Measurements from ENCODE around the gene OARD1. TPM values are rescaled to one million over a fixed set of nuclear protein-coding genes. Genes with fewer than 3 reads are reported as not detected.
A peak's percentile ranks its signal among the peaks of the same experiment; 100 is the strongest.

Gene OARD1
- total RNA-seq, 1 experiment from 2014 or later: 35.0 TPM

- POLR2A ChIA-PET (ENCODE audit: unreplicated experiment): no interaction called here
- TF ChIP-seq CTCF (conservative IDR thresholded peaks at IDR 0.05) (no peak), EZH2 (IDR thresholded peaks at IDR 0.05; ENCODE audit: low read depth) (no peak)
- no peaks in the 10 kb centered on the region for H3K27me3 ChIP-seq (ENCODE audit: insufficient read depth, low read depth)
- peaks cover 34% of the 10 kb centered on the region for H3F3A ChIP-seq (ENCODE audit: insufficient read depth, low read depth)
- peaks cover 11% of the 10 kb centered on the region for H3K36me3 ChIP-seq (ENCODE audit: low read depth)
- intact Hi-C loops (cut with micrococcal nuclease; ENCODE audit: unreplicated experiment): loop anchor here (5.0 kb wide), 1 partner anchor 1871 kb away; no protein-coding TSS in a partner anchor
- DNase-seq: peak; percentile 72 to 79
- peaks cover 25% of the 10 kb centered on the region for H4K20me1 ChIP-seq (ENCODE audit: insufficient read depth)
- H3K9me2 ChIP-seq (ENCODE audit: insufficient read depth): no peaks in the 10 kb centered on the region
- H3K4me1 ChIP-seq (replicated peaks; ENCODE audit: insufficient read depth): peaks cover 32% of the 10 kb centered on the region
- H3K4me3 ChIP-seq: peak overlapping the region; percentile 82
- H3K9me3 ChIP-seq (ENCODE audit: insufficient read depth, low read depth): no peaks in the 10 kb centered on the region
- CTCF ChIA-PET: interaction anchor here (0.7 to 1.0 kb wide), 2 partner anchors 76 to 975 kb away, joined by 4 read pairs; no protein-coding TSS in a partner anchor
- H3K27ac ChIP-seq: peak overlapping the region; percentile 96
- peak overlapping the region; percentile 91 for H3K4me2 ChIP-seq
- no TSS peak for BruUV-seq (replicated peaks)
- H3K79me2 ChIP-seq (ENCODE audit: low read depth): peaks cover 64% of the 10 kb centered on the region
- H2AFZ ChIP-seq: peak overlapping the region; percentile 86
These were observed 1.2 kb upstream of the OARD1 start for GRCh38 chr6:41073203-41073967.

- DNase-seq: no peak
- Histone ChIP-seq H3K4me2 (peak within 1 kb of the TSS; percentile 91), H2AFZ (peak within 1 kb of the TSS; percentile 95), H3K9me2 (ENCODE audit: insufficient read depth) (no peaks in the 10 kb centered on the region), H3K27me3 (ENCODE audit: insufficient read depth, low read depth) (no peaks in the 10 kb centered on the region), H3K4me3 (peak within 1 kb of the TSS; percentile 82), H4K20me1 (ENCODE audit: insufficient read depth) (peaks cover 20% of the 10 kb centered on the region), H3K9me3 (ENCODE audit: insufficient read depth, low read depth) (no peaks in the 10 kb centered on the region), H3K79me2 (ENCODE audit: low read depth) (peaks cover 58% of the 10 kb centered on the region), H3K36me3 (ENCODE audit: low read depth) (0 out of 2 replicates have a peak, but pooled peaks cover 6% of the 10 kb centered on the region), H3K4me1 (replicated peaks; ENCODE audit: insufficient read depth) (peaks cover 32% of the 10 kb centered on the region), H3F3A (ENCODE audit: insufficient read depth, low read depth) (peaks cover 34% of the 10 kb centered on the region), H3K27ac (peak within 1 kb of the TSS; percentile 96)
- intact Hi-C loops (cut with micrococcal nuclease; ENCODE audit: unreplicated experiment): loop anchor here (1.0 to 5.0 kb wide), 2 partner anchors 76 to 1871 kb away; no protein-coding TSS in a partner anchor
- ChIA-PET CTCF (interaction anchor here (0.7 to 1.0 kb wide), 2 partner anchors 75 to 975 kb away, joined by 4 read pairs; no protein-coding TSS in a partner anchor), POLR2A (ENCODE audit: unreplicated experiment) (interaction anchor here (0.5 to 0.7 kb wide), 6 partner anchors 13 to 1559 kb away, joined by 3 to 7 read pairs (median 4); no protein-coding TSS in a partner anchor)
- BruUV-seq (replicated peaks): no TSS peak
- TF ChIP-seq CTCF (conservative IDR thresholded peaks at IDR 0.05) (no peak), EZH2 (IDR thresholded peaks at IDR 0.05; ENCODE audit: low read depth) (no peak)
These were observed 663 bp upstream of the OARD1 start, which contains the start of gene NFYA for GRCh38 chr6:41072836-41073202. TSS of gene NFYA (plus strand) at chr6:41072974. CDS start at chr6:41079090, 6,116 bp downstream.

GRCh38 chr6:41071501-41071922, 644 bp downstream of the OARD1 start:
- intact Hi-C loops (cut with micrococcal nuclease; ENCODE audit: unreplicated experiment): loop anchor here (5.0 kb wide), 1 partner anchor 1869 kb away; no protein-coding TSS in a partner anchor
- ChIA-PET CTCF (no interaction called here), POLR2A (ENCODE audit: unreplicated experiment) (interaction anchor here (0.6 kb wide), 1 partner anchor 113 kb away, joined by 3 read pairs; no protein-coding TSS in a partner anchor)
- DNase-seq: no peak
- H3K79me2 ChIP-seq (ENCODE audit: low read depth): peaks cover 45% of the 10 kb centered on the region
- no TSS peak for BruUV-seq (replicated peaks)
- peak overlapping the region; percentile 89 for H3K4me2 ChIP-seq
- H3K27ac ChIP-seq: peak overlapping the region; percentile 96
- no peak for TF ChIP-seq CTCF (conservative IDR thresholded peaks at IDR 0.05)
- no peak for TF ChIP-seq EZH2 (IDR thresholded peaks at IDR 0.05; ENCODE audit: low read depth)
- H3K27me3 ChIP-seq (ENCODE audit: insufficient read depth, low read depth): no peaks in the 10 kb centered on the region
- H3K36me3 ChIP-seq (ENCODE audit: low read depth): no peaks in the 10 kb centered on the region
- no peaks in the 10 kb centered on the region for H3K9me2 ChIP-seq (ENCODE audit: insufficient read depth)
- peaks cover 20% of the 10 kb centered on the region for H4K20me1 ChIP-seq (ENCODE audit: insufficient read depth)
- no peaks in the 10 kb centered on the region for H3K9me3 ChIP-seq (ENCODE audit: insufficient read depth, low read depth)
- H3K4me3 ChIP-seq: peak overlapping the region; percentile 82
- peak overlapping the region; percentile 95 for H2AFZ ChIP-seq
- H3K4me1 ChIP-seq (replicated peaks; ENCODE audit: insufficient read depth): peaks cover 32% of the 10 kb centered on the region
- H3F3A ChIP-seq (ENCODE audit: insufficient read depth, low read depth): peaks cover 41% of the 10 kb centered on the region

Data from PC-9 (cell line).